GM12892 (cell line): Measurements from ENCODE around the gene NAPG.

Experiments
- POLR2A ChIP-seq: IDR thresholded peaks from 2 replicates; pipeline ENCODE4 v1.6.1; 2011; ENCODE audit warnings: low read depth, low read length, control low read depth
- POLR2AphosphoS5 ChIP-seq: IDR thresholded peaks from 2 replicates; pipeline ENCODE4 v1.6.1; 2011; ENCODE audit warnings: low read depth, low read length, control low read depth
- TAF1 ChIP-seq: IDR thresholded peaks from 2 replicates; pipeline ENCODE4 v1.6.1; 2011; ENCODE audit warnings: low read depth, mild to moderate bottlenecking, control low read depth, low read length, borderline replicate concordance

DNA sequence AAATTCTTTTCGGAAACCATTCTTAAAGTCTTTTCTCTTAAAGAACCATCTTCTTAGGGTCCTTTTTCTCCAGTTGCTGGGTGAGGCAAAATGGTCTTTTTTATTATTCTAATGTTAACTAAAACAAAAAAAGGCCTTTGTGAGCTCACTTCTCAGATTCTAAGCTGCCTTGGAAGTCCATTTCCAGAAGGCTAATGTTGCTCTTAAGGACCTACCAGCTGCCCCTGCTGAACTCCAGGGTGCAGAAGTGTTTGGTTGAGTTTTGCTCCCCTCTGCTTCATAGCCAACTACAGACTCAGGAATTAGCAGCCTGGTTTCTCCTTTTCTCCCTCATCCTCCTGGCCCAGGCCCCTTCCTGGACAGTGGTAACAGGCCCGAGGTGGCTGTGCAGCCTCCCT, 48.0 kb upstream of the NAPG start:
- no peak for TF ChIP-seq POLR2A
- TF ChIP-seq POLR2AphosphoS5: no peak
- TF ChIP-seq TAF1: no peak
